Measurements from ENCODE around the gene IRF2BPL. TPM values are rescaled to one million over a fixed set of nuclear protein-coding genes. Genes with fewer than 3 reads are reported as not detected.
A peak's percentile ranks its signal among the peaks of the same experiment; 100 is the strongest.

Gene IRF2BPL
- total and polyA plus RNA-seq, 9 of the 15 experiments (the other 6 are each of a cell fraction or from before 2014, with no cell fraction given) = 0.52 to 21.6 (median 2.5) TPM

- no peak for TF ChIP-seq ATF2 (CRISPR knock-in tag; IDR thresholded peaks at IDR 0.05)
- TF ChIP-seq ELF4 (CRISPR knock-in tag; IDR thresholded peaks at IDR 0.05) = no peak
- TF ChIP-seq MEF2A (IDR thresholded peaks at IDR 0.05; ENCODE audit: control insufficient read depth, low read depth, low read length) = peak; percentile 93
- TF ChIP-seq ZNF41 (CRISPR knock-in tag; conservative IDR thresholded peaks at IDR 0.05) = no peak
These were observed 14.9 kb upstream of the IRF2BPL start (continued) for GRCh38 chr14:77043177-77043983.

- Histone ChIP-seq H3K27ac (ENCODE audit: extremely low read depth, low read depth, low read length) (peak overlapping the region; percentile 92), H3K79me2 (ENCODE audit: control insufficient read depth, insufficient read depth, low read length) (no peaks in the 10 kb centered on the region), H4K20me1 (replicated peaks; ENCODE audit: control insufficient read depth, insufficient read depth, low read length) (no peaks in the 10 kb centered on the region), H3K9ac (ENCODE audit: insufficient read depth in 1 of 2, low read depth in 2 of 2, low read length in 2 of 2) (peak overlapping the region; percentile 61 to 70; a peak in 3 of 4 replicates), H3K36me3 (ENCODE audit: control insufficient read depth, insufficient read depth, low read length) (no peaks in the 10 kb centered on the region), H3K4me2 (ENCODE audit: insufficient read depth, low read length) (peak overlapping the region; percentile 46), H3K27me3 (ENCODE audit: control insufficient read depth in 2 of 2, insufficient read depth in 2 of 2, low read length in 2 of 2) (no peaks in the 10 kb centered on the region), H3K4me3 (no peak overlapping the region), H2AFZ (ENCODE audit: low read depth, low read length) (peak overlapping the region; percentile 83), H3K9me3 (replicated peaks; ENCODE audit: control insufficient read depth, insufficient read depth, low read depth, low read length) (no peaks in the 10 kb centered on the region), H3K4me1 (replicated peaks in 1 of 2; ENCODE audit: control insufficient read depth in 2 of 2, insufficient read depth in 2 of 2, low read length in 2 of 2) (peaks cover 69 to 81% of the 10 kb centered on the region in 2 experiments), H3K9me1 (ENCODE audit: control insufficient read depth, insufficient read depth, low read length) (no peaks in the 10 kb centered on the region)
- ChIA-PET CTCF (ENCODE audit: low intra/inter-chr PET ratio) (no interaction called here), POLR2A (interaction anchor here (0.7 to 0.9 kb wide), 2 partner anchors 26 to 1783 kb away, joined by 4 to 5 read pairs; no protein-coding TSS in a partner anchor)
- intact Hi-C loops (cut with micrococcal nuclease) (loop anchor here (5.0 kb wide), 1 partner anchor 80 kb away; no protein-coding TSS in a partner anchor), in situ Hi-C loops (cut with MboI) (no loop called here)
- peak; percentile 52 for FAIRE-seq
- DNase-seq (ENCODE audit: extremely low read depth in 1 of 4, low spot score in 3 of 4) = peak in 1 of 4 experiments; percentile 57
- no TSS peak for BruUV-seq (replicated peaks)
- no peak for ATAC-seq
- 21% methylated on average over 13 of the region's 14 CpGs for WGBS (ENCODE audit: insufficient coverage, low coverage, missing lambda C conversion rate)
- TF ChIP-seq TCFL5 (CRISPR knock-in tag; conservative IDR thresholded peaks at IDR 0.05) (no peak), SREBF2 (CRISPR knock-in tag; IDR thresholded peaks at IDR 0.05) (no peak), ZFX (CRISPR knock-in tag; IDR thresholded peaks at IDR 0.05) (peak; percentile 57), TRIM24 (IDR thresholded peaks at IDR 0.05) (no peak), ZNF592 (IDR thresholded peaks at IDR 0.05) (peak; percentile 92), ZNF644 (tag; IDR thresholded peaks at IDR 0.05; ENCODE audit: low read depth) (peak; percentile 14; the same call in 1 of the 2 replicates), CREM (IDR thresholded peaks at IDR 0.05; ENCODE audit: low read depth) (no peak), CC2D1A (IDR thresholded peaks at IDR 0.05) (no peak)
- TF ChIP-seq, protein P1, sequence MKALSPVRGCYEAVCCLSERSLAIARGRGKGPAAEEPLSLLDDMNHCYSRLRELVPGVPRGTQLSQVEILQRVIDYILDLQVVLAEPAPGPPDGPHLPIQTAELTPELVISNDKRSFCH (CRISPR knock-in tag; IDR thresholded peaks at IDR 0.05) = no peak
- TF ChIP-seq, protein P1 (tag; IDR thresholded peaks at IDR 0.05) = 0 out of 2 replicates have a peak, but pooled peaks have one; percentile 22
These were observed 13.5 kb upstream of the IRF2BPL start for GRCh38 chr14:77041881-77042545.

Data from K562 (cell line).